Vagina (tissue), 2 donors: ENCODE data around the gene FOCAD. TPM values are rescaled to one million over a fixed set of nuclear protein-coding genes. Genes with fewer than 3 reads are reported as not detected.

ENCODE experiments used
- DNase-seq, 2 donors: peaks; one replicate each; pipeline ENCODE4 v3.0.0-alpha.2; 2017; ENCODE audit errors: extremely low spot score in 2 of 2
- H3K27ac ChIP-seq: fragments of 200-600 bp; sonication (generic); one replicate; pipeline ENCODE4 v1.5.1; 2019
- H3K27me3 ChIP-seq: fragments of 200-600 bp; sonication (generic); one replicate; pipeline ENCODE4 v1.5.1; 2019
- H3K36me3 ChIP-seq, 2 donors: fragments of 200-600 bp; sonication (generic); one replicate each; pipeline ENCODE4 v1.5.1; 2017 to 2019
- H3K4me1 ChIP-seq: fragments of 200-600 bp; sonication (generic); one replicate; pipeline ENCODE4 v1.5.1; 2019
- H3K4me3 ChIP-seq, 2 donors: fragments of 200-600 bp; sonication (generic); 1 replicate in 1 of 2; 2 replicates in 1 of 2; pipeline ENCODE4 v1.5.1; 2016 to 2019
- H3K9me3 ChIP-seq: fragments of 200-600 bp; sonication (generic); one replicate; pipeline ENCODE4 v1.5.1; 2019
- POLR2A ChIP-seq, 2 donors: fragments of 450-650 bp; IDR thresholded peaks; one replicate each; pipeline ENCODE4 v1.6.1; 2017; ENCODE audit warnings: antibody characterized with exemption in 2 of 2, mild to moderate bottlenecking in 2 of 2, moderate library complexity in 2 of 2
- POLR2AphosphoS5 ChIP-seq, 2 donors: sonication (generic); formaldehyde crosslinking; IDR thresholded peaks; one replicate each; pipeline ENCODE4 v1.9.0; 2017; ENCODE audit warnings: antibody characterized with exemption in 2 of 2, mild to moderate bottlenecking in 2 of 2, low read depth in 1 of 2; ENCODE audit not compliant: insufficient read depth in 1 of 2
- intact Hi-C: fragments of 100-400 bp; cut with DNase I; formaldehyde crosslinking; loops from one replicate; pipeline ENCODE4 v1.15.1; 2023
- total RNA-seq: library from RNA; depleted of rRNA; stranded (reverse); fragments of >200 nt; gene quantifications from one replicate; pipeline ENCODE4 v1.2.3, GENCODE V29; 2016
- TF ChIP-seq, protein P1 (sequence below), 3 experiments: fragments of 450-650 bp in 2 of 3; fragments of 200-600 bp in 1 of 3; sonication (generic) in 1 of 3; IDR thresholded peaks; one replicate each; pipeline ENCODE4 v1.5.1; 2017 to 2019; ENCODE audit warnings: antibody characterized with exemption in 3 of 3, mild to moderate bottlenecking in 2 of 3, moderate library complexity in 2 of 3

FOCAD gene
- total RNA-seq, 1 donor from 2014 or later, result 39.8 TPM

DNA sequence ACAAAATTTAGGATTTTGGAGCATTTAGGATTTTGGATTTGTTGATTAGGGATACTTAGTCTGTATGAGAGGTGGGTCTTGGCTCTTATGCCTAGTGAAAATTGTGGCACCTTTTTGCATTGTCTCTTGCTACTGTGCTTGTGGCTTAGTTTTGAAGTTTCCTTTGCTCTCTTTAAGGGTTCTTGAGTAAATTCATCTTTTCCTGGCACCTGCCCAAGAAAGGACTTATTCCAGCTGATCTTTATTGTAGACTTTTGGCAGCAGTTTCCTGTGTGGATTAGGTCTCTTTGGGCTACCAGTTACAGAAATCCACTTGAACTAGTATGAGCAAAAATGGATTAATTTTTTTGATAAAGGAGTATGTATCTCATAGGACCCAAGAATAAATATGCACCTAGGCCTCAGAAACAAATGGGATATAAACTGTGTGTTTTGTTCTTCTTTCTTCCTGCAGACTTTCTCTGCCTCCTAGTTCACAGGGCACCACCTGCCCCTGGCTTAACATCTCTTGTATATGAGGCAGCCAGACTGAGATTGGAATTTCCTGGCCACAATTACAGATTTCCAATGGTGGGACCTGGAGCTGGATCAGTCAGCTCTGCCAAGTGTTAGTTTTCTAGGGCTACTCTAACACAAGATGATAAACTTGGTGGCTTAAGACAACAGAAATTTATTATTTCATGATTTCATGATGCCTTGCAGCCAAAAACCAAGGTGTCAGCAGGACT is 44.6 kb downstream of the FOCAD start:
- no peak for DNase-seq
- Histone ChIP-seq H3K27ac (no peak overlapping the region), H3K36me3 (no peaks in the 10 kb centered on the region), H3K4me3 (no peak overlapping the region), H3K4me1 (peaks cover 12% of the 10 kb centered on the region), H3K27me3 (no peaks in the 10 kb centered on the region), H3K9me3 (no peaks in the 10 kb centered on the region)
- intact Hi-C loops, result no loop called here
- TF ChIP-seq, protein P1, sequence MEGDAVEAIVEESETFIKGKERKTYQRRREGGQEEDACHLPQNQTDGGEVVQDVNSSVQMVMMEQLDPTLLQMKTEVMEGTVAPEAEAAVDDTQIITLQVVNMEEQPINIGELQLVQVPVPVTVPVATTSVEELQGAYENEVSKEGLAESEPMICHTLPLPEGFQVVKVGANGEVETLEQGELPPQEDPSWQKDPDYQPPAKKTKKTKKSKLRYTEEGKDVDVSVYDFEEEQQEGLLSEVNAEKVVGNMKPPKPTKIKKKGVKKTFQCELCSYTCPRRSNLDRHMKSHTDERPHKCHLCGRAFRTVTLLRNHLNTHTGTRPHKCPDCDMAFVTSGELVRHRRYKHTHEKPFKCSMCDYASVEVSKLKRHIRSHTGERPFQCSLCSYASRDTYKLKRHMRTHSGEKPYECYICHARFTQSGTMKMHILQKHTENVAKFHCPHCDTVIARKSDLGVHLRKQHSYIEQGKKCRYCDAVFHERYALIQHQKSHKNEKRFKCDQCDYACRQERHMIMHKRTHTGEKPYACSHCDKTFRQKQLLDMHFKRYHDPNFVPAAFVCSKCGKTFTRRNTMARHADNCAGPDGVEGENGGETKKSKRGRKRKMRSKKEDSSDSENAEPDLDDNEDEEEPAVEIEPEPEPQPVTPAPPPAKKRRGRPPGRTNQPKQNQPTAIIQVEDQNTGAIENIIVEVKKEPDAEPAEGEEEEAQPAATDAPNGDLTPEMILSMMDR (IDR thresholded peaks at IDR 0.05), result no peak
- no peak for TF ChIP-seq POLR2AphosphoS5 (IDR thresholded peaks at IDR 0.05; ENCODE audit: insufficient read depth in 1 of 2, low read depth in 1 of 2)
- no peak for TF ChIP-seq POLR2A (IDR thresholded peaks at IDR 0.05)

DNA sequence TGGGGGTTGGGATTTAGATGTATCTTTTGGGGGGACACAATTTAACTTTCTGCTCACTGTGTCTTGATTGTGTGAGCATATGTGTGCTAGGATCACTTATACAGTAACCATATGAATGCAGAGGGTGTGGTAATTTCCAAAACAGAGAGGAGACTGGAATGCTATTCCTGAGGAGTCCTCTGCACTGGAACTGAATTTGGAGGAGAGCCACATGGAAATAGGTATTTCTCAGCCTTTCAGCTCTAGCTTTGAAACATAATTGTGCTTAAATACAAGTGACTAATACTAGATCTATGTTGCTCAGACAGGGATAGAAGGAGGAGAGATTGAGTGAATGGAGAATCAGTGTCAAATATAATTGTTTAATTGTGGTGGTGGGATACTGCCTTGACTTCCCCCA is 45.5 kb downstream of the FOCAD start:
- Histone ChIP-seq H3K9me3 (no peaks in the 10 kb centered on the region), H3K27ac (no peak overlapping the region), H3K36me3 (no peaks in the 10 kb centered on the region), H3K4me1 (peaks cover 12% of the 10 kb centered on the region), H3K4me3 (no peak overlapping the region), H3K27me3 (no peaks in the 10 kb centered on the region)
- DNase-seq, result no peak
- TF ChIP-seq, protein P1 (IDR thresholded peaks at IDR 0.05), result no peak
- no peak for TF ChIP-seq POLR2A (IDR thresholded peaks at IDR 0.05)
- TF ChIP-seq POLR2AphosphoS5 (IDR thresholded peaks at IDR 0.05; ENCODE audit: insufficient read depth in 1 of 2, low read depth in 1 of 2), result no peak
- intact Hi-C loops, result no loop called here

DNA sequence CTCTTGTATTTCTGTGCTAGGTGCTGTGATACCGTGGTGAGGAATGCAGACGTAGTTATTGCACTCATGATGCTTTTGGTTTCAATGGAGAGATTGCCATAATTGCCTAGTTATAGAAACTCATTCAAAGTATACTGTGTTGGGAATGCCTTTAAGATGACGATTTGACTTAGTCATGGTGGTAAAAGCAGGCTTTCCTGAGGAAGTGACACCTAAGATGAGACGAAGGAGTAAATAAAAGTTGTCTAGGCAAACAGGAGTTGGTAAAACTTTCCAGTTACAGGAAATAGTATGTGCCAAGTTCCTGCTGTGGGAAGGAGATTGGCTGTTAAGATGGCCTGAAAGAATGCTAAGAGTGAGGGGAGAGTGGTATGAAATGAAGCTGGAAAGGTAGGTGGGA is 48.1 kb downstream of the FOCAD start:
- Histone ChIP-seq H3K4me3 (no peak overlapping the region), H3K9me3 (no peaks in the 10 kb centered on the region), H3K27ac (no peak overlapping the region), H3K4me1 (no peaks in the 10 kb centered on the region), H3K36me3 (no peaks in the 10 kb centered on the region), H3K27me3 (no peaks in the 10 kb centered on the region)
- no peak for DNase-seq
- TF ChIP-seq POLR2A (IDR thresholded peaks at IDR 0.05) (no peak), POLR2AphosphoS5 (IDR thresholded peaks at IDR 0.05; ENCODE audit: insufficient read depth in 1 of 2, low read depth in 1 of 2) (no peak)
- TF ChIP-seq, protein P1 (IDR thresholded peaks at IDR 0.05), result no peak
- intact Hi-C loops, result no loop called here

DNA sequence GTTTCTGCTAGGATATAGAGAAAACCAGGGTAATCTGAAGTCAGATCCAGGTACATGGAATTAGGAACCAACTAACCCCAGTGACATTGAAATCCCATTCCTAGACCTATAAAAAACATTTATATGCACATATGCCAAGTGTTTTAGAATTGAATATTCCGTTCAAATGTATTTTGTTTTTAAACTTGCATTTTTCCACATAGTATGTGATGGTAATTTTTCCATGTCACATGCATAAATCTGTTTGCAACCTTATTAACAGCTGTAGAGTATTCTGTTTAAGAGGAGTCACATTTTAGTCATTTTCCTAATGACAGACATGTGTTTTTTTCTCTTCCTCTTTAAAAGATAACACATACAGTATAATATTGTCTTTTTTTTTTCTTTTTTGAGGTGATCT is 50.2 kb downstream of the FOCAD start:
- H3K27me3 ChIP-seq, result no peaks in the 10 kb centered on the region
- no peak overlapping the region for H3K27ac ChIP-seq
- intact Hi-C loops, result no loop called here
- TF ChIP-seq POLR2A (IDR thresholded peaks at IDR 0.05), result no peak
- TF ChIP-seq POLR2AphosphoS5 (IDR thresholded peaks at IDR 0.05; ENCODE audit: insufficient read depth in 1 of 2, low read depth in 1 of 2), result no peak
- TF ChIP-seq, protein P1 (IDR thresholded peaks at IDR 0.05), result no peak
- H3K36me3 ChIP-seq, result no peaks in the 10 kb centered on the region
- DNase-seq, result no peak
- H3K9me3 ChIP-seq, result no peaks in the 10 kb centered on the region
- no peak overlapping the region for H3K4me3 ChIP-seq
- no peaks in the 10 kb centered on the region for H3K4me1 ChIP-seq

DNA sequence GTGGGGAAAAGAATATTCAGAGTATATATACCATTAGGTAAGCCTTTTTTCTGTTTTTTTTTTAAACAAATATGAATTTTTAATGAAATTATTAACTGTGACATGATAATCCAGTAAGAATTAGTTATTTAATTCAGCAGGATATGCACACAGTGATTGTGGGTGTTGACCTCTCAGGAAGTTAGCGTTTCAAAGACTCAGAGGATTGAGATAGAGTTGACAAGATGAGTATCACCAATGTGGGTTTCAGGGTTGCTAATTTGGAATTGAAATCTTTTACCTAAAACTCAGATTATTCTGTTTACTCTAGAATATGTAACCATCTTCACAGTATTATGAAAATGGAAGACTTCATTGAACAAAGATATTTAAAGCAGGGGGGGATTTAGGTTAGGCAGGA is 56.2 kb downstream of the FOCAD start:
- no peak for DNase-seq

More for the DNA sequence above, 56.2 kb downstream of the FOCAD start:
- H3K4me1 ChIP-seq, result peaks cover 4% of the 10 kb centered on the region
- no peak overlapping the region for H3K4me3 ChIP-seq
- TF ChIP-seq, protein P1 (IDR thresholded peaks at IDR 0.05), result no peak
- no peak for TF ChIP-seq POLR2A (IDR thresholded peaks at IDR 0.05)
- no peak for TF ChIP-seq POLR2AphosphoS5 (IDR thresholded peaks at IDR 0.05; ENCODE audit: insufficient read depth in 1 of 2, low read depth in 1 of 2)
- no peak overlapping the region for H3K27ac ChIP-seq
- H3K9me3 ChIP-seq, result no peaks in the 10 kb centered on the region
- H3K36me3 ChIP-seq, result peaks cover 0 to 3% of the 10 kb centered on the region in 2 donors
- intact Hi-C loops, result no loop called here
- H3K27me3 ChIP-seq, result no peaks in the 10 kb centered on the region
